ENCODE results near the gene TM9SF3.
A peak's percentile ranks its signal among the peaks of the same experiment; 100 is the strongest.
"Not testable (repeated sequence)": the region's sequence is repeated elsewhere in the genome, so short reads cannot be mapped to it uniquely, and the experiment has no call there.

TM9SF3 gene

DNA sequence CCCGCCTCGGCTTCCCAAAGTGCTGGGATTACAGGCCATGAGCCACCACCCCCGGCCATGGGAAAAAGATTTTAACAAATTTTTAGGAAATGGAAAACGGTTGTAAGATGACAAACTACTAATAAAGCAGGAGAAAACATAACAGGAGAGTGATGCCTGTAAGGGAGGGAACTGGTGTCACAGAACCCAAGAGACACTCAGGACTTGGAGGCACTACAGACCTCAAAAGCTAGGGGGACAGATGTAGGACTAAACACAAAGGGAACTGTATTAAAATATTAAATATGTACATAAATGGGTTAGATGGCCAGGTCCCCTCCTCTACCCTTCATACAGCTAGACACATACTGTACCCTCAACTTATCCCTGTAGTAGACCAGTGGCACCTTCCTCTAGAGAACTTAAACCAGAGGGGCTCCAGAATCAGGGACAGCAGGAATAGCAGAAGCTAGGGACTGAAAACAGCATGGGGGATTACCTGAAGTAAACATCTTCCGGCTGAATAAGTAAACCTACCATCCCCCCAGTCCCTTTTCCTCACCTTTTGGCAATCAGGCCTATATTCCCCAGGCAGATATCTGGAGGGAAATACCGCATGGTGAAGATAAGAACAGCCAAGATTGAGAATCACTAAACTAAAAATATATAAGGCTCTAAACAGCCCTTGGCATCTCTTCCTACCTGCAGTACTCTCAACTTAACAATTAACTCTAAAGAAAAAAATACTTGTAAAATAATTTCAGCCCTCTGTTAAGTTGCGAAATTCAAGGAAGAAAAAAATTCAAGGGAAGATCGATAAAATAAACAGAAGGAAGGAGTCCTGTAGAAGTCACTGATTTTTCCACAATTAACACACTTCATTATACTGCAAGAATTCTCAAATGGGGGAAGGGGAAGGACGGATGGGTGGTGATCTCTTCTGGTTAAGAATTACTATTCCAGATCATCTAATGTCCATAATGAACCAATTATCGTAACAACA lies 15.5 kb downstream of the TM9SF3 start:
- intact Hi-C loops (cut with micrococcal nuclease) = no loop called here
- Mint-ChIP-seq H3K4me3 (no peak overlapping the region), H3K36me3 (ENCODE audit: low read depth) (peaks cover 83% of the 10 kb centered on the region), H3K9me3 (no peaks in the 10 kb centered on the region), H3K27me3 (no peaks in the 10 kb centered on the region), H3K27ac (no peak overlapping the region), H3K4me1 (ENCODE audit: low read depth) (peaks cover 35% of the 10 kb centered on the region)

- Mint-ChIP-seq H3K9me3 (no peaks in the 10 kb centered on the region), H3K4me3 (no peak overlapping the region), H3K36me3 (ENCODE audit: low read depth) (peaks cover 82% of the 10 kb centered on the region), H3K27me3 (no peaks in the 10 kb centered on the region), H3K4me1 (ENCODE audit: low read depth) (peaks cover 36% of the 10 kb centered on the region), H3K27ac (no peak overlapping the region)
- intact Hi-C loops (cut with micrococcal nuclease) = no loop called here
Observed at GRCh38 chr10:96570511-96570910, 16.3 kb downstream of the TM9SF3 start.

DNA sequence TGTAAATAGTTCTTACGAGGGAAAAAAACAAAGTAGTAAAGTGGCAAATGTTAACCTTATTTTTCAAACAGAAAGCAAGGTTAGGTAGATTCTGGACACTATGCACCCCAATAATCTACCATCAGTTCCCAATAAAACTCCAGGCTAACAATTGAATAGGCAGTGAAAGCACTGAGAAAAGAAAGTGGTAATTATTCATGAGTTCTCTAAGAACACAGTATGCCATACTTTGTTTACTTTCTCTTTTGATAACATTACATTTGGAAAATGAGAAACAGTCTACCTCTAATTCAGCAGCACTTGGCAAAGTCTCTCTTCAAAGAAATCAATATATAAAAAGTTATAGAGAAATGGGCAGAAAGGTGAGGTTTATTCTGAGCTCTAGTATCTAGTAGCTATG lies 18.4 kb downstream of the TM9SF3 start:
- Mint-ChIP-seq H3K27ac (no peak overlapping the region), H3K4me3 (no peak overlapping the region), H3K4me1 (ENCODE audit: low read depth) (peaks cover 20% of the 10 kb centered on the region), H3K9me3 (no peaks in the 10 kb centered on the region), H3K36me3 (ENCODE audit: low read depth) (peaks cover 77% of the 10 kb centered on the region), H3K27me3 (no peaks in the 10 kb centered on the region)
- intact Hi-C loops (cut with micrococcal nuclease) = no loop called here

DNA sequence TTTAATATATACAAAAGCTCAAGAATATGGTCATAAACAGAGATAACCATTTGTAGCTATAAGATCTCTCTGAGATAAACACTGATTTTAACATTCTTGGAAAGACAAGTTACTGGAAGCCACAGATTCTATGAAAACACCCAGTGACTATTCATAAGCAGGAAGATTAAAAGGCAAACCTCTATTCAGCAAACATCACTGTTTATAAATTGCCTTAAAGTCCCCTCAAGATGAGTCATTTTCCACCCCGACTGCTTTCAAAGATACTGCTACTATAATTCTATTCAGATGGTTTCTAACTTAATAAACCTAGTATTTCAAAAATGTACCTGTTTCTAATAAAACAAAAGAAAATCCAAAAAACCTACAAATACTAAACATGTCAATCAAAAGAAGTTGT lies 21.0 kb downstream of the TM9SF3 start:
- peaks cover 77% of the 10 kb centered on the region for H3K36me3 Mint-ChIP-seq (ENCODE audit: low read depth)
- H3K4me1 Mint-ChIP-seq (ENCODE audit: low read depth) = peaks cover 16% of the 10 kb centered on the region
- H3K4me3 Mint-ChIP-seq = no peak overlapping the region
- H3K27me3 Mint-ChIP-seq = no peaks in the 10 kb centered on the region
- H3K27ac Mint-ChIP-seq = no peak overlapping the region
- H3K9me3 Mint-ChIP-seq = no peaks in the 10 kb centered on the region
- intact Hi-C loops (cut with micrococcal nuclease) = no loop called here

GRCh38 chr10:96560966-96561887 lies 25.6 kb downstream of the TM9SF3 start:
- Mint-ChIP-seq H3K27me3 (no peaks in the 10 kb centered on the region), H3K36me3 (ENCODE audit: low read depth) (peaks cover 54% of the 10 kb centered on the region), H3K4me1 (ENCODE audit: low read depth) (peaks cover under 1% of the 10 kb centered on the region), H3K9me3 (no peaks in the 10 kb centered on the region), H3K4me3 (no peak overlapping the region), H3K27ac (no peak overlapping the region)
- intact Hi-C loops (cut with micrococcal nuclease) = loop anchor here (5.0 kb wide), 1 partner anchor 34 kb away; no protein-coding TSS in a partner anchor

GRCh38 chr10:96560489-96560888 lies 26.3 kb downstream of the TM9SF3 start:
- H3K4me3 Mint-ChIP-seq = no peak overlapping the region
- intact Hi-C loops (cut with micrococcal nuclease) = loop anchor here (5.0 kb wide), 1 partner anchor 33 kb away; no protein-coding TSS in a partner anchor
- no peaks in the 10 kb centered on the region for H3K27me3 Mint-ChIP-seq
- H3K4me1 Mint-ChIP-seq (ENCODE audit: low read depth) = no peaks in the 10 kb centered on the region
- H3K9me3 Mint-ChIP-seq = no peaks in the 10 kb centered on the region
- H3K36me3 Mint-ChIP-seq (ENCODE audit: low read depth) = peaks cover 54% of the 10 kb centered on the region
- H3K27ac Mint-ChIP-seq = no peak overlapping the region

DNA sequence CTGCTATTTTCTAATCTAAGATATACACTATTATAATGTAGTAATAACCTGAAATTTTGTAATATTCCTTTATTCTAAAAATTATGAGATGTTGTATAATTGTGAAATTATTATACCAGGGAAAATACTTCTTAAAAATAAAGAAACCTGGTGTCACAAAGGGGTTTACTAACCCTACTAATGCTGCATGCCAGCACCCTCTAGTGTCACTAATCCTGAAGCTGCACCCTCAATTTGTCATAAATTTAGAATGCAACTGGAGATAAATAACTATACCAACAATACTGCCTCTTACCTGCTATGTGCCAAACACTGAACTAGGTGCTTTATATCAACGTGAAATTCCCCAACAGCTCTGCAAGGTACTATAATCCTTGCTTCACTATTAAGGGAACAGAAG lies 30.8 kb downstream of the TM9SF3 start:
- Mint-ChIP-seq H3K4me3 (no peak overlapping the region), H3K9me3 (no peaks in the 10 kb centered on the region), H3K4me1 (ENCODE audit: low read depth) (no peaks in the 10 kb centered on the region), H3K27me3 (no peaks in the 10 kb centered on the region), H3K36me3 (ENCODE audit: low read depth) (peaks cover 26% of the 10 kb centered on the region), H3K27ac (no peak overlapping the region)
- intact Hi-C loops (cut with micrococcal nuclease) = loop anchor here (10.0 kb wide), 1 partner anchor 181 kb away; no protein-coding TSS in a partner anchor

DNA sequence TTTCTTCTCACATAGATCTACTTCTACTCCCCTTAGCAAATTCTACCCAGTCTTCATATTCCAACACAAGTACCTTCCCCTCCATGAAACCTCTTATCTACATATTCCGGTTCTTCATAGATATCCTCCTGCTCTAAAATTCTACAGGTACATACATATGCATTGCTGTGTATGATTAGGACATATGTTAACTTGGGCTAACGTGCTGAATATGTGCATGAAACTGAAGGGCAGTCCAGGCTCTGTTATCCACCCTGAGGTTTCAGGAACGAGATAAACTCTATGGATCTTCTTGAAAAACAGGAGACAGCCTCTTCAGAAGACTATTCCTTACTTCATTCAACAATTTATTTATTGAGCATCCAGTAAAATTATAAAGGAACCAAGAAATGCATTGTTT lies 31.5 kb downstream of the TM9SF3 start:
- Mint-ChIP-seq H3K9me3 (no peaks in the 10 kb centered on the region), H3K27me3 (no peaks in the 10 kb centered on the region), H3K27ac (no peak overlapping the region), H3K36me3 (ENCODE audit: low read depth) (peaks cover 19% of the 10 kb centered on the region), H3K4me1 (ENCODE audit: low read depth) (no peaks in the 10 kb centered on the region), H3K4me3 (no peak overlapping the region)
- intact Hi-C loops (cut with micrococcal nuclease) = loop anchor here (10.0 kb wide), 1 partner anchor 181 kb away; no protein-coding TSS in a partner anchor

DNA sequence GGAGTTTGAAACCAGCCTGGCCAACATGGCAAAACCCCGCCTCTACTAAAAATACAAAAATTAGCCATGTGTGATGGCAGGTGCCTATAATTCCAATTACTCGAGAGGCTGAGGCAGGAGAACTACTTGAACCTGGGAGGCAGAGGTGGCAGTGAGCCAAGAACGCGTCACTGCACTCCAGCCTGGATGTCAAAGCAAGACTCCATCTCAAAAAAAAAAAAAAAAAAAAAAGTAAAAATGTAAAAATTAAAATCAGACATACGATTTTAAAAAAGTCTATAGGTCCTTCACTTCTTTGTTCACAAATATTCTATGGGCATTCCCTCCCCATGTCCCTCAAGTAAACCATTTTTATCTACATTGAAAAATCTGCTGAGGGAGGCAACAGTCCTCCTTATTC lies 38.2 kb downstream of the TM9SF3 start:
- Mint-ChIP-seq H3K27me3 (no peaks in the 10 kb centered on the region), H3K27ac (no peak overlapping the region), H3K4me3 (no peak overlapping the region), H3K9me3 (no peaks in the 10 kb centered on the region), H3K4me1 (ENCODE audit: low read depth) (no peaks in the 10 kb centered on the region), H3K36me3 (ENCODE audit: low read depth) (peaks cover 50% of the 10 kb centered on the region)
- intact Hi-C loops (cut with micrococcal nuclease) = no loop called here

DNA sequence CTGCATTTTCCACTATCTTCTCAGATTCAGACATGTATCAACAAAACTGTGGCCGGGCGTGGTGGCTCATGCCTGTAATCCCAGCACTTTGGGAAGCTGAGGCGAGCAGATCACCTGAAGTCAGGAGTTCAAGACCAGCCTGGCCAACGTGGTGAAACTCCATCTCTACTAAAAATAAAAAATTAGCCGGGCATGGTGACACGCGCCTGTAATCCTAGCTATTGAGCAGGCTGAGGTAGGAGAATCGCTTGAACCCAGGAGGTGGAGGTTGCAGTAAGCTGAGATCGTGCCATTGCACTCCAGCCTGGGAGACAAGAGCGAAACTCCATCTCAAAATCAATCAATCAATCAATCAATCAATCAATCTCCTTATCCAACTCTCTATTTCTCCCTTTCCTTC lies 41.3 kb downstream of the TM9SF3 start:
- H3K4me1 Mint-ChIP-seq (ENCODE audit: low read depth); H3K27ac Mint-ChIP-seq; intact Hi-C loops (cut with micrococcal nuclease); H3K4me3 Mint-ChIP-seq; H3K27me3 Mint-ChIP-seq; H3K9me3 Mint-ChIP-seq: not testable (repeated sequence)
- peaks cover 71% of the 10 kb centered on the region for H3K36me3 Mint-ChIP-seq (ENCODE audit: low read depth)

DNA sequence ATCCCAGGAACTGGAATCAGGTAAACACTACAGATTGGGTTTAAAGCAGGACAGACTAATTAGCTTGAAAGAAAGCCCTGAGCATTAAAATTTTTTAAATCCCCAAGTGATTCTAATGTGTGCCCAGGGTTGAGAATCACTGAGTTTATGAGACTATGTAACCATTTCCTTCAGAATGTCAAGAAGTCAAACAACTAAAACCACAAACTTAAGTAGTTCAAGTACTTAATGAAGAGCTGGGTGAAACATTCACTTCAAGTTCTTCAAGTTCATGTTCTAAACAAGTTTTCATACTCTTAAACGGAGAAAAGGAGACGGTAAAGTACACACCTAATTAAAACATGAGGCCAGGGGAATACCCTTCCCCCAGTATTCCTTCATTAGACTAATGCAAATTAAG lies 44.9 kb downstream of the TM9SF3 start:
- Mint-ChIP-seq H3K27me3 (no peaks in the 10 kb centered on the region), H3K27ac (peak overlapping the region; percentile 8), H3K4me3 (no peak overlapping the region), H3K9me3 (no peaks in the 10 kb centered on the region), H3K4me1 (ENCODE audit: low read depth) (no peaks in the 10 kb centered on the region), H3K36me3 (ENCODE audit: low read depth) (peaks cover 67% of the 10 kb centered on the region)
- intact Hi-C loops (cut with micrococcal nuclease) = no loop called here

GRCh38 chr10:96540240-96540639 lies 46.6 kb downstream of the TM9SF3 start:
- H3K27me3 Mint-ChIP-seq = no peaks in the 10 kb centered on the region
- intact Hi-C loops (cut with micrococcal nuclease) = no loop called here
- H3K36me3 Mint-ChIP-seq (ENCODE audit: low read depth) = peaks cover 50% of the 10 kb centered on the region
- H3K4me1 Mint-ChIP-seq (ENCODE audit: low read depth) = peaks cover 4% of the 10 kb centered on the region
- H3K9me3 Mint-ChIP-seq = no peaks in the 10 kb centered on the region
- no peak overlapping the region for H3K27ac Mint-ChIP-seq
- H3K4me3 Mint-ChIP-seq = no peak overlapping the region

DNA sequence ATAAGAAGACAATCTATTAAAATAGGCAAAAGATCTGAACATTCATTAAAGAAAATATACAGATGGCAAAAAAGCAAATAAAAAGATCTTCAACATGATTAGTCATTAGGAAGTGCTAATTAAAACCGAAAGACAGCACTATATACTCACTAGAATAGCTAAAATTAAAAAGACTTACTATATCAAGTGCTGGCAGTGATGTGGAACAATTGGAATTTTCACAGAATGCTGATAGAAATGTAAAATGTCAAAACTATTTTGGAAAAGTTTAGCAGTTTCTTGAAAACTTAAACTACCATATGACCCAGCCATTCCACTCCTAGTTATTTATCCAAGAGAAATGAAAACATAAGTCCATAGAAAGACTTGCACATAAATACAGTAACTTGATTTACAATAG lies 48.1 kb downstream of the TM9SF3 start:
- Mint-ChIP-seq H3K4me3 (no peak overlapping the region), H3K9me3 (no peaks in the 10 kb centered on the region), H3K27ac (no peak overlapping the region), H3K36me3 (ENCODE audit: low read depth) (peaks cover 51% of the 10 kb centered on the region), H3K27me3 (no peaks in the 10 kb centered on the region), H3K4me1 (ENCODE audit: low read depth) (peaks cover 4% of the 10 kb centered on the region)
- intact Hi-C loops (cut with micrococcal nuclease) = no loop called here

- H3K27ac Mint-ChIP-seq = no peak overlapping the region
- intact Hi-C loops (cut with micrococcal nuclease) = no loop called here
- H3K27me3 Mint-ChIP-seq = no peaks in the 10 kb centered on the region
- H3K9me3 Mint-ChIP-seq = no peaks in the 10 kb centered on the region
- peaks cover 52% of the 10 kb centered on the region for H3K36me3 Mint-ChIP-seq (ENCODE audit: low read depth)
- H3K4me1 Mint-ChIP-seq (ENCODE audit: low read depth) = peaks cover 4% of the 10 kb centered on the region
- no peak overlapping the region for H3K4me3 Mint-ChIP-seq
Observed at GRCh38 chr10:96536129-96536528, 50.7 kb downstream of the TM9SF3 start.

Data from dendritic cell treated with granulocyte-macrophage colony-stimulating factor and Interleukin-4, amounts not matched to agents 40 ng/mL and 50 ng/mL, for 4 days (primary cell).